Karpas-422 (cell line): ENCODE results near the gene ASIC3. TPM values are rescaled to one million over a fixed set of nuclear protein-coding genes. Genes with fewer than 3 reads are reported as not detected.

ENCODE experiments used
- DNase-seq: peaks from one replicate; pipeline ENCODE4 v3.0.0-alpha.2; 2015
- H2AFZ ChIP-seq: fragments of 200-600 bp; sonication (generic); 2 replicates; pipeline ENCODE4 v1.6.1; 2014; ENCODE audit warnings: antibody characterized with exemption, low read length, mixed read lengths
- H3K27ac ChIP-seq: fragments of 200-600 bp; sonication (generic); 2 replicates; pipeline ENCODE4 v1.5.1; 2014; ENCODE audit warnings: mild to moderate bottlenecking, low read length, moderate library complexity
- H3K27me3 ChIP-seq: fragments of 200-600 bp; sonication (generic); 2 replicates; pipeline ENCODE4 v1.6.1; 2014; ENCODE audit warnings: low read length, mixed read lengths
- H3K36me3 ChIP-seq: fragments of 200-600 bp; sonication (generic); 2 replicates; pipeline ENCODE4 v1.6.1; 2014; ENCODE audit warnings: low read length, mixed read lengths; ENCODE audit not compliant: insufficient read depth
- H3K4me1 ChIP-seq: fragments of 200-600 bp; sonication (generic); 2 replicates; pipeline ENCODE4 v1.6.1; 2014; ENCODE audit warnings: mild to moderate bottlenecking, low read length, mixed read lengths
- H3K4me2 ChIP-seq: fragments of 200-600 bp; sonication (generic); 2 replicates; pipeline ENCODE4 v1.6.1; 2014; ENCODE audit warnings: low read length, low read depth, mild to moderate bottlenecking; ENCODE audit not compliant: poor library complexity, severe bottlenecking
- H3K4me3 ChIP-seq: fragments of 200-600 bp; sonication (generic); 2 replicates; pipeline ENCODE4 v1.5.1; 2014; ENCODE audit warnings: mild to moderate bottlenecking, antibody characterized with exemption, low read length, mixed read lengths
- H3K79me2 ChIP-seq: fragments of 200-600 bp; sonication (generic); 2 replicates; pipeline ENCODE4 v1.6.1; 2014; ENCODE audit warnings: mild to moderate bottlenecking, low read length, mixed read lengths
- H3K9ac ChIP-seq: fragments of 200-600 bp; sonication (generic); 2 replicates; pipeline ENCODE4 v1.6.0; 2014; ENCODE audit warnings: low read length
- H3K9me2 ChIP-seq: fragments of 200-600 bp; sonication (generic), shearing (Covaris generic); replicated peaks from 2 replicates; pipeline ENCODE4 v1.6.0; 2014; ENCODE audit warnings: mild to moderate bottlenecking, low read length, moderate library complexity; ENCODE audit not compliant: insufficient read depth
- H3K9me3 ChIP-seq: fragments of 300-700, 200-600 bp; sonication (generic); 2 replicates; pipeline ENCODE4 v1.6.1; 2014; ENCODE audit warnings: low read length, mixed read lengths
- H4K20me1 ChIP-seq: fragments of 200-600 bp; sonication (generic); 2 replicates; pipeline ENCODE4 v1.6.1; 2014; ENCODE audit warnings: mild to moderate bottlenecking, antibody characterized with exemption, low read length, low read depth; ENCODE audit not compliant: insufficient read depth
- total RNA-seq: library from RNA; depleted of rRNA; stranded (reverse); fragments of >200 nt; shearing (Covaris generic); gene quantifications from 2 replicates; pipeline ENCODE4 v1.2.3, GENCODE V29; 2014; ENCODE audit warnings: low replicate concordance

The ASIC3 gene
- total RNA-seq, 1 experiment from 2014 or later = 4.5 TPM

GRCh38 chr7:151059367-151060112, 11.2 kb downstream of the ASIC3 start, which contains the start of gene SLC4A2:
Gene SLC4A2 (plus strand): TSS chr7:151059589. CDS start chr7:151061988, 2,399 bp downstream.
- Histone ChIP-seq H3K27me3 (no peaks in the 10 kb centered on the region), H3K9me2 (no peaks in the 10 kb centered on the region), H3K4me2 (peak within 1 kb of the TSS; percentile 73), H3K9me3 (no peaks in the 10 kb centered on the region), H2AFZ (peak within 1 kb of the TSS; percentile 76; the same call in 1 of the 2 replicates), H3K4me1 (peaks cover 31% of the 10 kb centered on the region), H4K20me1 (0 out of 2 replicates have a peak, but pooled peaks cover 5% of the 10 kb centered on the region), H3K9ac (peak within 1 kb of the TSS; percentile 89), H3K27ac (peak within 1 kb of the TSS; percentile 82), H3K36me3 (no peaks in the 10 kb centered on the region), H3K79me2 (peaks cover 32% of the 10 kb centered on the region), H3K4me3 (peak within 1 kb of the TSS; percentile 87)
- peak; percentile 90 for DNase-seq

GRCh38 chr7:151060113-151060415, 11.7 kb downstream of the ASIC3 start:
- peak overlapping the region; percentile 82 for H3K27ac ChIP-seq
- peaks cover 32% of the 10 kb centered on the region for H3K79me2 ChIP-seq
- H4K20me1 ChIP-seq = 0 out of 2 replicates have a peak, but pooled peaks cover 5% of the 10 kb centered on the region
- no peaks in the 10 kb centered on the region for H3K36me3 ChIP-seq
- no peak for DNase-seq
- peak overlapping the region; percentile 89 for H3K9ac ChIP-seq
- no peaks in the 10 kb centered on the region for H3K9me2 ChIP-seq
- no peaks in the 10 kb centered on the region for H3K9me3 ChIP-seq
- peaks cover 31% of the 10 kb centered on the region for H3K4me1 ChIP-seq
- H3K27me3 ChIP-seq = no peaks in the 10 kb centered on the region
- peak overlapping the region; percentile 73 for H3K4me2 ChIP-seq
- H2AFZ ChIP-seq = peak overlapping the region; percentile 76; the same call in 1 of the 2 replicates
- H3K4me3 ChIP-seq = peak overlapping the region; percentile 87

- Histone ChIP-seq H3K27me3 (no peaks in the 10 kb centered on the region), H3K4me1 (peaks cover 31% of the 10 kb centered on the region), H2AFZ (no peak overlapping the region), H3K4me2 (peak overlapping the region; percentile 73), H3K36me3 (no peaks in the 10 kb centered on the region), H3K27ac (peak overlapping the region; percentile 82), H3K9me3 (no peaks in the 10 kb centered on the region), H3K9ac (peak overlapping the region; percentile 89), H3K9me2 (no peaks in the 10 kb centered on the region), H3K4me3 (peak overlapping the region; percentile 87), H4K20me1 (0 out of 2 replicates have a peak, but pooled peaks cover 5% of the 10 kb centered on the region), H3K79me2 (peaks cover 32% of the 10 kb centered on the region)
- peak; percentile 70 for DNase-seq
Measured at GRCh38 chr7:151060416-151061212, 12.3 kb downstream of the ASIC3 start.

- Histone ChIP-seq H3K4me3 (peak overlapping the region; percentile 87), H2AFZ (no peak overlapping the region), H3K36me3 (no peaks in the 10 kb centered on the region), H3K27me3 (no peaks in the 10 kb centered on the region), H3K9me2 (no peaks in the 10 kb centered on the region), H3K4me2 (peak overlapping the region; percentile 73), H4K20me1 (0 out of 2 replicates have a peak, but pooled peaks cover 5% of the 10 kb centered on the region), H3K9me3 (no peaks in the 10 kb centered on the region), H3K9ac (peak overlapping the region; percentile 89), H3K27ac (0 out of 2 replicates have a peak overlapping the region, but pooled peaks have one; percentile 9), H3K4me1 (peaks cover 30% of the 10 kb centered on the region), H3K79me2 (peaks cover 32% of the 10 kb centered on the region)
- no peak for DNase-seq
Measured at GRCh38 chr7:151061213-151062110, 13.1 kb downstream of the ASIC3 start.

- Histone ChIP-seq H3K27ac (no peak overlapping the region), H3K9me3 (no peaks in the 10 kb centered on the region), H3K27me3 (no peaks in the 10 kb centered on the region), H3K4me1 (peaks cover 24% of the 10 kb centered on the region), H3K36me3 (no peaks in the 10 kb centered on the region), H3K79me2 (peaks cover 30% of the 10 kb centered on the region), H4K20me1 (0 out of 2 replicates have a peak, but pooled peaks cover 5% of the 10 kb centered on the region), H3K4me3 (no peak overlapping the region), H2AFZ (no peak overlapping the region), H3K9me2 (no peaks in the 10 kb centered on the region), H3K4me2 (no peak overlapping the region), H3K9ac (no peak overlapping the region)
- no peak for DNase-seq
Measured at GRCh38 chr7:151062111-151062398, 13.7 kb downstream of the ASIC3 start.

GRCh38 chr7:151062399-151063211, 14.3 kb downstream of the ASIC3 start:
- Histone ChIP-seq H3K9me2 (no peaks in the 10 kb centered on the region), H3K9ac (no peak overlapping the region)

GRCh38 chr7:151063212-151063561, 14.9 kb downstream of the ASIC3 start:
- Histone ChIP-seq H3K9ac (no peak overlapping the region), H3K4me1 (peaks cover 22% of the 10 kb centered on the region), H3K36me3 (0 out of 2 replicates have a peak, but pooled peaks cover 3% of the 10 kb centered on the region), H3K4me3 (no peak overlapping the region), H3K9me3 (no peaks in the 10 kb centered on the region), H3K27ac (no peak overlapping the region), H4K20me1 (0 out of 2 replicates have a peak, but pooled peaks cover 5% of the 10 kb centered on the region), H2AFZ (no peak overlapping the region), H3K9me2 (no peaks in the 10 kb centered on the region), H3K27me3 (no peaks in the 10 kb centered on the region), H3K4me2 (no peak overlapping the region), H3K79me2 (peaks cover 29% of the 10 kb centered on the region)
- no peak for DNase-seq

More at GRCh38 chr7:151062399-151063211, 14.3 kb downstream of the ASIC3 start:
- peaks cover 29% of the 10 kb centered on the region for H3K79me2 ChIP-seq
- H3K36me3 ChIP-seq = no peaks in the 10 kb centered on the region
- H3K4me2 ChIP-seq = no peak overlapping the region
- H3K27me3 ChIP-seq = no peaks in the 10 kb centered on the region
- H3K4me3 ChIP-seq = no peak overlapping the region
- H2AFZ ChIP-seq = no peak overlapping the region
- DNase-seq = no peak
- H3K9me3 ChIP-seq = no peaks in the 10 kb centered on the region
- no peak overlapping the region for H3K27ac ChIP-seq
- H3K4me1 ChIP-seq = peaks cover 22% of the 10 kb centered on the region
- H4K20me1 ChIP-seq = 0 out of 2 replicates have a peak, but pooled peaks cover 5% of the 10 kb centered on the region
